Measurements from ENCODE around the gene PKP4. TPM values are rescaled to one million over a fixed set of nuclear protein-coding genes. Genes with fewer than 3 reads are reported as not detected.

PKP4 gene
- polyA plus RNA-seq, 1 experiment, result 47.0 TPM

- ChIA-PET CTCF (interaction anchor here (0.5 to 0.8 kb wide), 2 partner anchors 52 to 579 kb away, joined by 3 to 5 read pairs; no protein-coding TSS in a partner anchor), POLR2A (no interaction called here)
- Histone ChIP-seq H3K36me3 (ENCODE audit: control insufficient read depth, insufficient read depth, low read length) (no peaks in the 10 kb centered on the region), H3K27me3 (ENCODE audit: control insufficient read depth, insufficient read depth, low read length) (no peaks in the 10 kb centered on the region), H3K4me3 (ENCODE audit: low read depth, low read length) (no peak overlapping the region)
- peak; percentile 81 for DNase-seq (ENCODE audit: low read depth)
- TF ChIP-seq CTCF (IDR thresholded peaks at IDR 0.05; ENCODE audit: insufficient read depth, low read depth, low read length), result no peak
These were observed 143.5 kb downstream of the PKP4 start for GRCh38 chr2:158600155-158600802.

- Histone ChIP-seq H3K36me3 (ENCODE audit: control insufficient read depth, insufficient read depth, low read length) (no peaks in the 10 kb centered on the region), H3K27me3 (ENCODE audit: control insufficient read depth, insufficient read depth, low read length) (no peaks in the 10 kb centered on the region), H3K4me3 (ENCODE audit: low read depth, low read length) (no peak overlapping the region)
- no peak for TF ChIP-seq CTCF (IDR thresholded peaks at IDR 0.05; ENCODE audit: insufficient read depth, low read depth, low read length)
- CTCF ChIA-PET, result interaction anchor here (1.7 kb wide), 1 partner anchor 20 kb away, joined by 3 read pairs; no protein-coding TSS in a partner anchor
- DNase-seq (ENCODE audit: low read depth), result no peak
- POLR2A ChIA-PET, result no interaction called here
These were observed 145.3 kb downstream of the PKP4 start for GRCh38 chr2:158602027-158602426.

- DNase-seq (ENCODE audit: low read depth), result no peak
- CTCF ChIA-PET, result interaction anchor here (1.7 kb wide), 1 partner anchor 19 kb away, joined by 3 read pairs; no protein-coding TSS in a partner anchor
- POLR2A ChIA-PET, result no interaction called here
These were observed 146.5 kb downstream of the PKP4 start for GRCh38 chr2:158603205-158603604.

GRCh38 chr2:158603986-158604385, 147.2 kb downstream of the PKP4 start:
- ChIA-PET CTCF (interaction anchor here (1.7 kb wide), 1 partner anchor 18 kb away, joined by 3 read pairs; no protein-coding TSS in a partner anchor), POLR2A (no interaction called here)
- no peak overlapping the region for H3K4me3 ChIP-seq (ENCODE audit: low read depth, low read length)
- no peaks in the 10 kb centered on the region for H3K27me3 ChIP-seq (ENCODE audit: control insufficient read depth, insufficient read depth, low read length)
- no peak for TF ChIP-seq CTCF (IDR thresholded peaks at IDR 0.05; ENCODE audit: insufficient read depth, low read depth, low read length)
- H3K36me3 ChIP-seq (ENCODE audit: control insufficient read depth, insufficient read depth, low read length), result no peaks in the 10 kb centered on the region
- DNase-seq (ENCODE audit: low read depth), result no peak

More at GRCh38 chr2:158603205-158603604, 146.5 kb downstream of the PKP4 start:
- Histone ChIP-seq H3K27me3 (ENCODE audit: control insufficient read depth, insufficient read depth, low read length) (no peaks in the 10 kb centered on the region), H3K36me3 (ENCODE audit: control insufficient read depth, insufficient read depth, low read length) (no peaks in the 10 kb centered on the region), H3K4me3 (ENCODE audit: low read depth, low read length) (no peak overlapping the region)
- no peak for TF ChIP-seq CTCF (IDR thresholded peaks at IDR 0.05; ENCODE audit: insufficient read depth, low read depth, low read length)

- H3K36me3 ChIP-seq (ENCODE audit: control insufficient read depth, insufficient read depth, low read length), result no peaks in the 10 kb centered on the region
- DNase-seq (ENCODE audit: low read depth), result no peak
- no peaks in the 10 kb centered on the region for H3K27me3 ChIP-seq (ENCODE audit: control insufficient read depth, insufficient read depth, low read length)
- H3K4me3 ChIP-seq (ENCODE audit: low read depth, low read length), result no peak overlapping the region
- no peak for TF ChIP-seq CTCF (IDR thresholded peaks at IDR 0.05; ENCODE audit: insufficient read depth, low read depth, low read length)
- ChIA-PET CTCF (interaction anchor here (1.0 kb wide), 1 partner anchor 9 kb away, joined by 3 read pairs; no protein-coding TSS in a partner anchor), POLR2A (no interaction called here)
These were observed 153.3 kb downstream of the PKP4 start for GRCh38 chr2:158610059-158610458.

Data from BJ (cell line).